Measurements from ENCODE around the gene POLR3C.
A peak's percentile ranks its signal among the peaks of the same experiment; 100 is the strongest.

The POLR3C gene

DNA sequence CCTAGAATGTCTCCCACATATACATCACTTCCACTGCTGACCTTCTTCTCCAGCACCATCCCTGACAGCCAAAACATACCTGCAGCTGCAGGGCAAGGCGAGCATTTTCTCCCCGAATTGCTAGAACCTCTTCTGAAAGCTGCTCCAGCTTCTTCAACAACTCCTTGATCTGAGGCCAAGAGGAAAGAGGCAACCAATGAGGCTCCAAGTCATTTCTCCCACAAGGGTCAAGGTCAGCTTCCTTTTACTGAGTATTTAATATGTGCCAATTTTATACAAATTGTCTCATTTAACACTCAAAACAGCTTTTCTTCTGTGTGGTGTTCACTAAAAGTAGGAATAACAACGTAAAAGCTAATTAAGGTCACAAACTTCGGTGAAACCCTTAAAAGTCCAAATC lies 44.2 kb downstream of the POLR3C start:
- no peak for DNase-seq (ENCODE audit: low read depth, low spot score)

DNA sequence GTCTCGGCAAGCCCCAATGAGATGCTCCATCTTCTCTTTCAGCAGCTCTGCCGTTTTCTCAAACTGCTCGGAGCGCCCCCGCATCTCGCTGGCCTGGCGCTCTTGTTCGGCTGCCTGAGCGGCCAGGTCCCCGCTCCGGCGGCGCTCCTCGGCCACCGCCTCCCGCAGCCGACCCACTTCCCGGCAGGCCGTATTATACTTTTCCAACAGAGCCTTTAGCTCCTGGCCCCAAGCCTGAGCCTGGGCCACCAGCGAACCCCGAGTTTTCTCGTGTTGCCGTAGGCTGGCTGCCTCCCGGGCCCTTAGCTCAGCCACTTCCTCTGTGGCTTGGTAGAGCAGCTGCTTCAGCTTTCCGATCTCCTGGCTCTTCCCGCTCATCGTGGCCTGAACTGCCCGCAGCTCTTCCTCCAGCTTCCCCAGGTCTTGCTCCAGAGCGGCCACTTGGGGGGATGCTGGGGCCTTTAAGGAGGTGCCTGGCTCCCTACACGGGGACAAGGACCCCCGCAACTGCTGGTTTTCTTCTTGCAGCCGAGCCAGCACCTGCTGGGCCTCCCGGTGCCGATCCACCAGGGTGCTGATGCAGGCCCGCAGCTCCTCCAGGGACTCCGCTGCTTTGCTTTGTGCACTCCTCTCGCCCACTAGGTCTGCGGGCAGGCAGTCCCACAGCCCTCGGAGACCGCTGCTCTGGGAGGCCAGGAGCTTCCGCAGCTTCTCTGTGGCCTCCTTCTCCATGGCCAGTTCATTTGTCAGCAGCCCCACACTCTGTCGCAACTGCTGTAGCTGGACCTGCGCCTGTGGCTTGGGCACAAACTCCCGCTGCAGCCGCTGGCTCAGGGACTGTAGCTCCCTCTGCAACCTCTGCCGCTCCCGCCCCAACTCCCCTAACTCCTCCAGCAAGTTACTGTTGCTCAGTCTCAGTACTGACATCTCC lies 48.3 kb downstream of the POLR3C start:
- DNase-seq (ENCODE audit: low read depth, low spot score), result peak; percentile 66

DNA sequence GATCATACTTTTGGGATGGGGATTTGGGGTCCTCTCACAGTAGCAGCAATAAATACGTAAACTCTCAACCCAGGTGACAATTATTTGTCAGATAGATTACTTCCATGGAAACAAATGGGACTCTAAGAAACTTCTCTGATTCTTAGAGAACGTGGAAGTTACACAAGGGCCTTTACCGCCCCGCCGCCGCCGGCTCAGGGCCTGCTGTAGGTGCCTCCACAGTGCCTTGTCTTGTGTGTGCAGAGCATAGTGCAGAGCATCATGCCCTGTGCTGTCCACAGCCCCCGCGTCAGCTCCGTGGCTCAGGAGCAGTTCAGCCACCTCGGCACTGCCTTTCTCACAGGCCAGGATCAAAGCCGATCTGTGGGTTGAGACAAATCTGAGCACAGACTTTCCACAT lies 50.6 kb downstream of the POLR3C start:
- no peak for DNase-seq (ENCODE audit: low read depth, low spot score)

DNA sequence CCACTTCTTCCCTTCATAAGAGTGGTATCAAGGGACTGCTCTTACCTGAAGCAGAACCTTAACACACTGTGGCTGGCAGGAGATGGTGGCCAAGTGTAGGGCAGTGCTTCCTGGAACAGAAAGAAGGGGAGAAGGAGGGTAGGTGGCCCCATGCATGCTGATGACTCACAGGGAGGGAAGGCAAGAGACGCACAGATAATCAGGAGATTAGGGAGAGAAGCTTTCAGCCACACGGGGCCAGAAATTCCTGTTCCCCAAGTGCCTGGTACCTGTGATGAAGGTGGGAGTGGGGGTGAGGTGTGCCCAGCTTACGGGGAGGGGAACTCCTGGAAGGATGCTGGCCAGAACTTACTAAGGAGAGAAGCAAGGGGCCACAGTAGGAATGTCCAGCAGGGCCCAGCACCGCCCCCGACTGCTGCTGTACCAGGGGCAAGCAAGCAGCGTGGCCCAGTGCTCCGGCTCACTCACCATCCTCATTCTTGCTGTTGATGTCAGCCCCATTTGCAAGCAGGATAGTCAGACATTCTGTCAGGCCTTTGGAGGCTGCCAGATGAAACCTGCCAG lies 54.0 kb downstream of the POLR3C start:
- DNase-seq (ENCODE audit: low read depth, low spot score), result no peak

DNA sequence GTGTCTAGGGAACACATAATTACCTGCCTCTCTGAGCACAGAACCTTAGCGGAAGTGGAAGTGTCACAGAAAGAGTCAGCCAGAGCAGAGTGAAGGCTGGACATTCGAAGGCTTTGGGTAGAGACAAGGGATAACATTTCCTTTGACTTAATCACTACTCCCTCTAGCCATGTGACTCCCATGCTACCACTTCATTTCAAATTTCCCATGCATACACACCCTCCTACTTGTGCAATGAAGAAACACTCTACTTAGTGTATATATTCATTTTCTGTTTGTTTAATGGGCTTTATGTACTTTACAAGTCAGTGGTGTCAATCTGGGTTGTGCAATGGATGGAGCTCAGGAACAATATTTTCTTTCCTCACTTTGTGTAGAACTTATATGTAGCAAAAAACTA lies 54.7 kb downstream of the POLR3C start:
- no peak for DNase-seq (ENCODE audit: low read depth, low spot score)

DNA sequence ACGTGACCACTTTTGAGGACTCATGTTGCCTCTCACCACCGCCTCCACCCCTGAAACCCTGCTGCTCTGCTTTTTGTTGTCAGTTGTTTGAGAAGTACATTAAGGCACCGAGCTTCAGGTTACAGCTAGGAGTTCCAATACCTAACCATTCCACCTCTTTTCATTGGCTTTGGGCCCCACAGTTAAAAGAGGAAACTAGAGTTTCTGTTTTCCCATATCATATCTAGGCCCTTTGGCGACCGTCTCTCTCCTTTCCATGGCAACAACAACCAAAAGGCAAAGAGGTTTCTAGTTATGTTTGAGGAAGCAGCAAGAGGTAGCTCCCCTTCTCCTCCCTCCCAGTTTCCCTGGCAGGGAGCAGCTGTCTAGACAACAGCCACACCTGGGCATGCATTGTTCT lies 55.8 kb downstream of the POLR3C start:
- peak; percentile 18 for DNase-seq (ENCODE audit: low read depth, low spot score)

DNA sequence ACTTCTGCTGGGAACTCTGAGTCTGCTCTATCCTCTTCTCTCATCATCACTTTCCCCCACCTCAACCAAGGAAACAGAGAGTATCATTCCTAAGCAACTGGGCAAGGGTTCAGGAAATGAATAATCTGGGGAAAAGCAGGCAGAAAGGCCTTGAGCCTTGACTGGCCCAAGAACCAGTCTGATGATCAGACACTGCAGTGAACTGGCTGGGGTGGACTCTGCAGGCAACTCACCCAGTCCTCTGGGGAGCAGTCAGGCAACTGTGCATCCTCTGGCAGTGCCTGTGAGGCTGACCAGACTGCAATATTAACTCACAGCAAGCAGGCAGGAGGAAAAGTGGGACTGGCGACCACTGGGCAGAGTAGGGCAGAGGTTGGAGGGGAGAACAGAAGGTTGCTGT lies 60.7 kb downstream of the POLR3C start:
- no peak for DNase-seq (ENCODE audit: low read depth, low spot score)

DNA sequence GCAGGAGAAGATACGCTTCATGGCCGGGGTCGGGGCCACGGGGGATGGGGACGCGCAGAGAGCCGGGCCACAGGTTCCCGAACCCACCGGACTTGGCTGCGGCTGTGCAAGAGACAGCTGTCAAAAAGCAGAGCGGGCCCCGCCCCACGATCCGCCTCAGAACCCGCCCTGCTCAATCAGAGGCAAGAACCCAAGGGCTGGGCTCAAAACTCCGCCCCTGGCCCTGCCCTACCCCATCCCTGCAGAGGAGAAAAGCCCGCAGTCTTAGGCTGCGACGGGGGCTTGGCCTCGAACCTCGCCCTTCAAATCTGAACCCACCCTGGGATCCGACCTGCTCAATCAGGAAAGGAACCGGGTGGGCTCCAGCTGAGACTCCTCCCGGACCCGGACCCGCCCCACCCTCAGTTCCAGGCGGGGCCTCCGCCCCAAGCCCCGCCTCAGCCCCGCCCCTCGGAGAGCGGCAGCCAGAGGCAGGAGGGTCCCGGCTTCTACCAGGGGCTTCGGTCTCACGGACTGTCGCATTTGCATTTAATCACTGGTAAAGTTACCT lies 61.8 kb downstream of the POLR3C start, which contains the start of gene ANKRD35:
ANKRD35 (minus strand) TSS at position 129 of the 550 bp plus-strand sequence; CDS start at position 21, 108 bp downstream.
- DNase-seq (ENCODE audit: low read depth, low spot score), result peak; percentile 90

DNA sequence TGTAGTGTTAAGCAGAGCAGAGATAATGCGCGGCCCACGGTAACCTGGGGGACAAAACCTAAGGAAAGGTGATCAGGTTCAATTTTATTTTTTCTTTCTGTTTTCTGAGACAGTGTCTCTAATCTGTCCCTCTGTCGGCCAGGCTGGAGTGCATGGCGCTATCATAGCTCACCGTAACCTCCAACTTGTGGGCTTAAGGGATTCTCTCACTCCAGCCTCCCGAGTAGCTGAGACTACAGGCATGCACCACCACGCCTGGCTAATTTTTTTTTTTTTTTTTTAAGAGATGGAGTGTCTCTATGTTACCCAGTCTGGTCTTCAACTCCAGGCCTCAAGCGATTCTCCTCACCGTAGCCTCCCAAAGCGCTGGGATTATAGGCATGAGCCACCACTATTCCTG lies 62.4 kb downstream of the POLR3C start:
- DNase-seq (ENCODE audit: low read depth, low spot score), result peak; percentile 24

DNA sequence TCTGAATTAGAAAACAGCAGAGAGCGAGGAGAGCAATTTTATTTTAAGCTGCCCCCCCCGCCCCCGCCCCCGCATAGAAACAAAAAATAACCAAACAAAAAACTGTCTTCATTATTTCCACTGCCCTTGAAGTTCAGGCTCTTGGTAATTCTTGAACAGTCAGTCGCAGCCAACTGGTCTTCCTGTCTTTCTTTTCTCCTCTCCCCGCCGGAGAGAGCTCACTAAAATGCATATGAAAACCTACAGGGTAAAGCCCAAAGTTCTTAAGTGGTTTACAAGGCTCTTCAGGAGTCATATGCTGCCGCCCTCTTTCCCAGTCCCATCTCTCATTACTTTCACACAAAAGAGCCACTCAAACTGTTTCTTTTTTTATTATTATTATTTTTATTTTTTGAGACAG lies 62.8 kb downstream of the POLR3C start:
- DNase-seq (ENCODE audit: low read depth, low spot score), result no peak

DNA sequence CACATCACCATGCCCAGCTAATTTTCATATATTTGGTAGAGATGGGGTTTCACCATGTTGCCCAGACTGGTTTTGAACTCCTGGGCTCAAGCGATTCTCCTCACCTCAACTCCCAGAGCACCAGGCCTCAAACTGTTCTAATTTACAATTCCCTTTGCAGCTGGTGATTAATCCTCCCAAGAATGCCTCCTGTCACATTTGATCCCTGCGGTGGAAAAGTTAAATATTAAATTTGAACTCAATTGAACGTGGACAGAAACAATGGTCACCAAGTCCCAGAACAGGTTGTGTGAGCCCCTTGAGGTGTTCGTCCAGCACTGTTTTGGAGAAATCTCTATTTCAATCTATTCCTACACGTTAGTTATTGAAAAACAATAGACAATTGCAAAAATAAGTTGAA lies 63.6 kb downstream of the POLR3C start:
- no peak for DNase-seq (ENCODE audit: low read depth, low spot score)

DNA sequence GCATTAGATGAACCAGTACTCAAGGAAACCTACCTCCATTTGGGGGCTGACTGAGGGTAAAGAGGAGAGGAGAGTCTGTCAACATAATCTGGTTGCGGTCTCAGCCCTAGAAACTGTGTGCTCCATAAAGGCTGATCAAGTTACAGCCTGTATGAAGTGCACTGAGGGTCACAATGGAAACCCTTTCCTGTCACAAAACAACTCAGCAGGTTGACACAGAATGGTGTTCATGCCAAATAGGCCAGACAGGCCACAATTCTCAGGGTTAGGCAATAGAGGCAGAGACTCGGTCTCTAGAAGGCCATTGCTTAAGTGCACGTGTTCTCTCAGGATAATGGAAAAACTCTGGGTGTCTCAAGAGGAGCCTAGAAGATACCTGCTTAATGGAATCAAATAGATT lies 65.7 kb downstream of the POLR3C start:
- no peak for DNase-seq (ENCODE audit: low read depth, low spot score)

DNA sequence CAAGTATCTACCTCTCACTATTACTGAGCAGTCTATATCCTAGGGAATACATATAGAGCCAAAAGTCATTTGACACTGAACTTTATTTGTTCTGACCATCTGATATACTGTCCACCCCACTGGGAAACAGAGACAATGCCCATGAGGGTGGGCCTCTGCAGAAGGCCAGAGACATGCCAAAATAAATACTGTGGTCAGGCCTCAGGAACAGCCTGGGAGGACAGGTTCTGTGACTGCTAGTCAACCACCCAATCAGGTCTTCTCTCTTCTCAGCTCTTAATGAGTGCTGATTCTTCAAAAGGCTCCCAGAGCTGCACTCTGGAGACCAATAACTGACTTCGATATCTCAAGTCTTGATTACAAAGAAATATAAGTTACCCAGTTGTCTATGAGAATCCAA lies 67.1 kb downstream of the POLR3C start:
- DNase-seq (ENCODE audit: low read depth, low spot score), result no peak

DNA sequence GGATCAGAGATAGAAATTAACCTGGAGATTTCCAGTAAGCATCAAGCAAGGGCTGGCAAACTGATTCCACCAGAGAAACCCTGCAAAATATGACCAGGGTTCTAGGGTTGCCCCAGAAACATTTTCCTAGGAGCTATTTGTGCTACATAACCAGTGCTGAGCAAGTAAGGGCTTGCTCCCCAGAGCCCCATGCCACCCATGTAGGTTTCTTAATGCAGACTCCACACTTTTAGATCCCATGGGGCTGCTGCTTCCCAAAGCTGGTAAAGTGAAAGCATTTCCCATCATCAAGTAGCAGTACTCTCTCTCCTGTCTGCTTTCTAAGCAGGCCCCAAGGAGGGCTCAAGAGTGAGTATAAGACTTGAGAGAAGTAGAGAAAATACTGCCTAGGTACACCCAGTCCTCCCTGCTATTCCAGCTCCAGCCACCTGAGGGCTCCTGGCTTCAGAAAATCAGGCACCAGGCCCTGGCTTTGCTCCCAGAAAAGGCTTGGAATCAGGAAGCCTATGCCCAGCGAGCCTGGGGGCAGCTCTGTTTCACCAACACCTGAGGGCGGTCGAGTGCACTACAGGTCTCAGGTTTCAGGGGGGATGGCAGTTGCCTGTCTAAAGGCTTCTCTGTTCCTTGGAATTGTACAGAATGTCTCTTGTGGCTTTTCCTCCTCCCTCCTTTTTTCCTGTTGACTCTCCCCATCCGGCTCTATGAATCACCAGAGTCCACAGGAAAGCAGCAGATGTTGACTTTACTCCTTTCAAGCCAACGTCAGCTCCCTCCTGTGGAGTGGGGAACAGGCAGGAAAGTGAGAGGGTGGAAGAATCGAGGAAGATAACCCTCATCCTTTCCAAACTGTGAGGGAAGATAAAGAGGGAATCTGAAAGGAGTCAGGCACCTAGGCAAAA lies 67.8 kb downstream of the POLR3C start:
- peak; percentile 99 for DNase-seq (ENCODE audit: low read depth, low spot score)

DNA sequence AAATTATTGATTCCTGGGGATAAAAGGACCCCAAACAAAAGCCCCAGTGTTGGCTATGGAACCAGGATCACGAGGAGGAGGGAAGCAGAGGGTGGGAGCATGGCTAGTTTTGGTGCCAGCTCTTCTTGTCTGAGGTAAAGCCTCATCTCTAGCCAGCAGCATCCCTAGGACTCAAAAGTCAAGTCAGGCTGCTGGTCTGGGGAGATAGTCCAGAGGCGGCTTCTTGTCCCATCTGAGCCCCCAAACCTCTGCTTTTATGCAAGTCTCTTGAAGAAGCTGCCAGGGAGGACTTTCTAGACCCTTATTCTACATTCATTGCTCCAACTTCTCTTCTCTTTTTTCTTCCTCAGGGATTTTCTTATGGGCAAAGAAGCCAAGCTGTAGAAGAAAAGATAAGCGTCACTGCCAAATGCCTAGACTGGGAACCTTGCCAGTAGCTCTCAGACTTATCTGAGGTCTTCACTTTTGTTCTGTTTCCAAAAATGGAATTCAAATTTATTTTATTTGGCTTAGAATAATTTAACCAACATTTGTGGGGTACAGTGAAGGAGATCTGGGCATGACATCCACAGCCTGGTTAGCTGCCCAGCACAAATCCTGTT lies 68.6 kb downstream of the POLR3C start:
- DNase-seq (ENCODE audit: low read depth, low spot score), result no peak

DNA sequence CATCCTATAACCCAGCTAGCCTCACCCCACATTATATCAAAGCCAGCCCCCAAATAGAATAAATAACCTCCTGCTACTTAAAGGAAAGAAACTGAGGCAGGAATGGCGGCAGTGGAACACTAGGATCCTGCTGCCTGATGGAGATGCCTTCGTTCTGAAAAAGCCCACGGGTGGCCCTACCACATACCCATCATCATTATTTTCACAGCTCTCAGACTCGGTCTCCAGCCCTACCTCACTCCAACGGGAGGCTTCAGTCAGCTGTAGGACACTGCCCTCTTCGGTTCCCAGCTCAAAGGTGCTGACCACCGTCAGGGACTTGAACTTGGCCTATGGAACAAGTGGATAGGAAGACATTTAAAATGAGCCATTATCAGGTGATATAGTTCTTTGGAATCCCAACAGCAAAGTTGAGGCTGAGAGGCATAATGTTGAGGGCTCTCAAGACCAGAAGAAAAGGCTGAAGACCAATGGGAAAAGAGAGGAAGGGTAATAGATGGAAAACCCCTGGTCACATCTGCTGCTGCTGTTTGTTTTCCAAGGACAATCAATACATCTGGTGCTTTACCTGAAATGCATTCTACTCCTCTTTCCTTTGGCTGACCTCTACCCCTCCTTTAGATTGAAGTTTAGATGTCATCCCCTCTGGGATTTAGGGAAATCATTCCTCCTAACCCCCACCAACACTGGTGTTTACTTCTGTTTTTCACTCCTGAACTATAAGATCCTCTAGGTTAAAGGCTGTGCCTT lies 69.5 kb downstream of the POLR3C start:
- no peak for DNase-seq (ENCODE audit: low read depth, low spot score)

Data from ELF-1 (cell line).